ENCODE results near the gene ELFN2.

ELFN2 gene

GRCh38 chr22:37454857-37455686 lies 27.8 kb upstream of the ELFN2 start:
- peak; percentile 64 to 65 for DNase-seq

- DNase-seq = no peak
These were observed 26.4 kb upstream of the ELFN2 start for GRCh38 chr22:37453696-37454095.

GRCh38 chr22:37451218-37451617 lies 23.9 kb upstream of the ELFN2 start:
- DNase-seq = no peak

DNA sequence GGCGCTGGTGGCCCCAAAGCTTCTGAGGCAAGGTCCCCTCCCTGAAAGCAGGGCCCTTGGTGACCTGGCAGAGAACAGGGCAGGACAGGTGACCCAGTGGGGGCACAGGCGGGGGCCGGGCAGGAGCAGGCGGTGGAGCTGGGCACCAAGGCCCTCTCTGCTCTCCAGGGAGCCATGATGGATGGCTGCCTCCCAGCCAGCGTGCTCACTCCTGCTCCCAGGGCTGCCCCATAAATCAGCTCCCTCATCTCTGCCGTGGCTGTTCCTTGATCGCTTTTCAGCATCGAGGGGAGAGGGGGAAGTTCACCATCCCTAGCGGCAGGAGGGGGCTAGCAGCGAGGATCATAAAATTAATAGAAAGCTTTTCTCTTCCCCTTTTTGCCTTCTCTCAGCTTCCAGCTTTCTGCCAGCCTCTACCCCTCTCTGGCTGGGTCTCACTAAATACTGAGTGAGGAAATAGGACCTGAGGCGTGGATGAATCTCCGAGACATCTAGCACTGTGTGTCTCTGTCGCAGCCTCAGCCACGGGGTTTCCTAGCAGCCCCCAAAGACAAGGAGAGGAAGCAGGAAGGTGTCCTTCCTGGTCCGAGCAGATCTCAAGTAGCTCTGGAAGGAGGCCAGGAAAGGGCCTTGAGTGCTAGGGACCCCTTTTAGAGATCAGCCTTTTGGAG lies 22.2 kb upstream of the ELFN2 start:
- no peak for DNase-seq

GRCh38 chr22:37448516-37449127 lies 21.3 kb upstream of the ELFN2 start:
- DNase-seq = no peak

GRCh38 chr22:37445501-37445900 lies 18.2 kb upstream of the ELFN2 start:
- no peak for DNase-seq

DNA sequence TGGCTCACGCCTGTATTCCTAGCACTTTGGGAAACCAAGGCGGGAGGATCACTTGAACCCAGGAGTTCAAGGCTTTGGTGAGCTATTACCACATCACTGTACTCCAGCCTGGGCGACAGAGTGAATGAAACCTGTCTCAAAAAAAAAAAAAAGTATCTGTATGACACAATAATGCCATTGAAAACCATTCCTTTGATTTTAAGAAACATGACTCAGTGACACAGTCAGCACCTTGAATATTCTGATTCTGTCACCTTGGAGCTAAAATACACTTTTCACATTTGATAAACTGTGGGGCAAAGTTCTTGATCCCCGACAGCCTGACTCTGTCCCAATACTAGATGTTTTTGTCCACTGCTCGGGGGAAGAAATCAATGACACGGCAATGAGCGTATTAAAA lies 16.7 kb upstream of the ELFN2 start:
- DNase-seq = no peak

- DNase-seq = peak; percentile 51 to 56
These were observed 15.8 kb upstream of the ELFN2 start for GRCh38 chr22:37443086-37443485.

GRCh38 chr22:37442537-37442936 lies 15.3 kb upstream of the ELFN2 start:
- DNase-seq = peak; percentile 42 to 64

DNA sequence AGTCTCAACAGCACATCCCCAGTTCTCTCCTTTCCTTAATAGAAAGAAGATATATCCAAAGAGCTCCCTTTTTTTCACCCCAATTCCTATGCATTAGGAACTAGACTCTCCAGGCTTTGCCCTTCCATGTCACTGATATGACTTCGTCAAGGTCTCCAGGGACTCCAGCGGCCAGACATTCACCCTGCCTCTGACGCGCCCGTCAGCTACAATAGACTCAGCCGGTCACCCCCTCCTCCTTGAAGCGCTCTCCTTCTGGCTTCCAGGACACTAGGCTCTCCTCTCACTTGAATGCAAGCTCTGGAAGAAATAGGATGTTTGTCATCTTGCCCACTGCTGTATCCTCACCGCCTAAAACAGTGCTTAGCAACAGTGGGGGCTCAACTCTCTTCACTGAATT lies 14.9 kb upstream of the ELFN2 start:
- no peak for DNase-seq

DNA sequence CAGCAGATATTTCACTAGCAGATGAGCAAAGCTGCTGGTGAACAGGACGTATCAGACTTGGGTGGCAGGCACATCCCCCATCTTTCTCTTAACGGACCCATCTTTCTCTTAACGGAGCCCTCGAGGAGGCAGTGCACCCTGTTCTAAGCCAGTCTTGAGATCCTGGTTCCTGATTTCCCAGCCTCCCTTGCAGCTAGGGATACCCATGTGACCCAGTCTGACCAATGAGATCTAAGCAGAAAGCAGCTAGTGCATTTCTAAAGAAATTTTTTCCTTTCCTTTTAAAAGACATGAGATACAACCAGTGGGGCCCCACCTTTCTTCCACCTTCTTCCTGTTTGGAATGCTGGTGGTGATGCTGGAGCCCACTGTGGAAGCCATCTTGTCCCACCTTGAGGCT lies 13.6 kb upstream of the ELFN2 start:
- no peak for DNase-seq

- DNase-seq = peak in 1 of 2 experiments; percentile 16
These were observed 12.1 kb upstream of the ELFN2 start for GRCh38 chr22:37439347-37439746.

GRCh38 chr22:37435970-37436603 lies 8.8 kb upstream of the ELFN2 start:
- no peak for DNase-seq

GRCh38 chr22:37433786-37434185 lies 6.5 kb upstream of the ELFN2 start:
- DNase-seq = no peak

GRCh38 chr22:37432708-37433054 lies 5.4 kb upstream of the ELFN2 start:
- no peak for DNase-seq

GRCh38 chr22:37431801-37432707 lies 4.8 kb upstream of the ELFN2 start:
- no peak for DNase-seq

DNA sequence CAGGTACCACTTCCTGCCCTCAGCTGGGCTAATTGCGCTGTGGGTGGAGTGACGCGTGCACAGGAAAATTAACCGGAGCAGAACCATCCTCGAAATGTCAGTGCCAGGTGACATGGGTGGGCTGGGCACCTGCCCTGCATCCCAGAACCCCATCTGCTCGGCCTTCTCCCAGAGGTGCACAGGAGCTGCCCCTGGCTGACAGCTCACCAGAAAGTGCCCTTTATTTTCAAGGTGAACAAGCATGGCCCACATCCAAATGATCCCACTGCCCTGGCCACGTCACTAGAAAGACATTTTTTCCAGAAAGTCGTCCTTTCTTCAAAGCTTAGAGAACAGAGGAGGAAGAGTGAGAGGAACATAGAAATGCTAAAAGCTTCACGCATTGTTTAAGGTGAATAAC lies 4.1 kb upstream of the ELFN2 start:
- DNase-seq = no peak

DNA sequence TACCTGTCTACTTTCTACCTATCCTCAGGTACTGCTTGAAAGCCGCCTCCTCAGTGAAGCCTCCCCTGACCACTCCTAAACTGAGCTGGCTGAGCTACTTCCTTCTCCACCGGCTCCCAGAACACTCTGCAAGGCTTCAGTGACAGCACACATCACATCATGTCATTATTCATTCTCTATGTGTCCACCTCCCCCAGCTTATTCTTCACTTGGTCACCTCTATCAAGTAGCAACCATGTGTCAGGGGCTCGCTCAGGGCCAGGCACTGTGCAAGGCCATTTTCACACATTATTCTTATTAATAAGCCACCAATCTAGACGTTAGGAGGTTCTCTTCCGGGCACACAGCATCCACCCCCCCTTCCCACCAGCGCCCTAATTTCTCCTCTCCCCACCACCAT lies 3.7 kb upstream of the ELFN2 start:
- DNase-seq = no peak

GRCh38 chr22:37428649-37429586 lies 1.6 kb upstream of the ELFN2 start:
- DNase-seq = peak; percentile 26 to 31

DNA sequence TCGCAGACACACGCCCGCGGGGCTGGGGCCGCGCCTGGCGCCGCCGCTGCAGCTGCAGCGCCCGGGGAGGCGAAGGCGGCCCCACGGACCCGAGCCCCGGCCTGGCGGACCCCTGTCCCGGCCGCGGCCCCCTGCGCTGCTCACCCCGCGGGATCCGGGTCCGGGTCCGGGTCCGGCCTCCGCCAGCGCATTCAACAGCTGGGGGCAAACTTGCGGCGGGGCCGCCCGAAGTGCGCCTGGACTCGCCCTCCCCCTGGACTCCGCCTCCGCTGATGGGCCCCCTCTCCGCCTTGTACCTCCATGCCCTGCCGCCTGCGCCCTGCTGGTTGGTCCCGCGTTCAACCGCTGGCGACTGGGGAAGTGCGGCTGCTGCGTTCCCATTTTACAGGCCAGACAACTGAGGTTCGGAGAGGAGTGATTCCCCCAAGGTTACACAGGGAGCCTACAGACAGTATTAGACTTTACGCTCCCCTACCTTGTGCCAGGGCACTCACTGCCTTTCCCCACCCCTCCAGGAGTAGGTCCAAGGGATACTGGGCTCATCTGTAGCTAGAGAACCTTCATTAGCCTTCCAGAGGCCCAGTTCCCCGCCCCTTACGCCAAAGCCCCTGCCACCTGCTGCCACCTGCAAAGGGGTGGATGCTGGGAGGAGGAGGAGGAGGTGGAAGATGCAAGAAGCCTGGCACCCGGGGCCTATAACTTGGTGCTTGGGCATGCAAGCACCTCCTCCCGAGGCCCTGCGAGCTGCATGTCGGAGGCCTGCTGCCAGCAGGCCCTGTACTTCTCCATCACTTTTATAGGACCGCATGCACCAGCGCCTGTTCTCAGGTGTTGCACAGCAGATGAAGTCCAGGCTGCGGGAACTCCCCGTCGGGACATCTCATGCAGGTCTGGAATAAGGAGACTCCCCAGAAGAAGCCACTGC lies 694 bp upstream of the ELFN2 start:
- no peak for DNase-seq

Data from SHP77 (cell line).